ENCODE data around the gene SAMD10.

GRCh38 chr20:63931735-63932134, 47.7 kb downstream of the SAMD10 start:
- TF ChIP-seq EP300 (IDR thresholded peaks at IDR 0.05) (no peak), CTCF (IDR thresholded peaks at IDR 0.05) (no peak)
